C4-2B (cell line): ENCODE measurements around the gene GRB7.

Experiments used
- H3K27ac ChIP-seq: fragments of 450-650 bp; 2 replicates; pipeline ENCODE4 v1.5.1; 2017
- CTCF ChIP-seq: fragments of 450-650 bp; conservative IDR thresholded peaks from 2 replicates; pipeline ENCODE4 v1.5.1; 2017; ENCODE audit warnings: mild to moderate bottlenecking
- ZFX ChIP-seq: fragments of 450-650 bp; IDR thresholded peaks from 2 replicates; pipeline ENCODE4 v1.6.1; 2017

The GRB7 gene

GRCh38 chr17:39702901-39703893 lies 34.5 kb upstream of the GRB7 start:
- TF ChIP-seq ZFX (no peak), CTCF (no peak)
- peak overlapping the region; percentile 96 for H3K27ac ChIP-seq

- peak overlapping the region; percentile 96 for H3K27ac ChIP-seq
- no peak for TF ChIP-seq ZFX
- no peak for TF ChIP-seq CTCF
Measured at GRCh38 chr17:39703913-39704312, 33.8 kb upstream of the GRB7 start.

- H3K27ac ChIP-seq, result peak overlapping the region; percentile 96
- TF ChIP-seq ZFX (no peak), CTCF (no peak; the same call in 1 of the 2 replicates)
Measured at GRCh38 chr17:39704821-39705551, 32.8 kb upstream of the GRB7 start.

GRCh38 chr17:39705786-39706348 lies 31.9 kb upstream of the GRB7 start:
- peak overlapping the region; percentile 96 for H3K27ac ChIP-seq
- TF ChIP-seq ZFX (no peak), CTCF (no peak)

GRCh38 chr17:39706383-39706782 lies 31.4 kb upstream of the GRB7 start:
- TF ChIP-seq ZFX (no peak), CTCF (no peak)
- peak overlapping the region; percentile 96 for H3K27ac ChIP-seq

DNA sequence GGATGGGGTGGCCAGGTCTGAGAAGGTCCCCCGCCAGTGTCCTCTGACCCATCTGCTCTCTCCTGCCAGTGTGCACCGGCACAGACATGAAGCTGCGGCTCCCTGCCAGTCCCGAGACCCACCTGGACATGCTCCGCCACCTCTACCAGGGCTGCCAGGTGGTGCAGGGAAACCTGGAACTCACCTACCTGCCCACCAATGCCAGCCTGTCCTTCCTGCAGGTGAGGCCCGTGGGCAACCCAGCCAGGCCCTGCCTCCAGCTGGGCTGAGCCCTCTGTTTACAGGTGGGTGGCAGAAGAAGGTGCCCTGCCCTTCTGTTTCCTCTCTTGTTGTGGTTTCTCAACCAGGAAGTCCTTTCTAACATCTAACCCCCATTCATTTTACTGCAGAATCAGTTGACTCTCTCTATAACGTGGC lies 30.8 kb upstream of the GRB7 start:
- peak overlapping the region; percentile 96 for H3K27ac ChIP-seq
- TF ChIP-seq CTCF (no peak), ZFX (no peak)
